GM19035 (cell line): Measurements from ENCODE around the gene TLCD1.
"Not testable (repeated sequence)": the region's sequence is repeated elsewhere in the genome, so short reads cannot be mapped to it uniquely, and the experiment has no call there.

Experiments used
- ATAC-seq: cut with Tn5 transposase; IDR thresholded peaks from one replicate; pipeline ENCODE4 v1.9.1; 2021; ENCODE audit not compliant: unreplicated experiment

Gene TLCD1

GRCh38 chr17:28747051-28747691 lies 21.1 kb upstream of the TLCD1 start:
- no peak for ATAC-seq

GRCh38 chr17:28746611-28747050 lies 20.6 kb upstream of the TLCD1 start:
- no peak for ATAC-seq

DNA sequence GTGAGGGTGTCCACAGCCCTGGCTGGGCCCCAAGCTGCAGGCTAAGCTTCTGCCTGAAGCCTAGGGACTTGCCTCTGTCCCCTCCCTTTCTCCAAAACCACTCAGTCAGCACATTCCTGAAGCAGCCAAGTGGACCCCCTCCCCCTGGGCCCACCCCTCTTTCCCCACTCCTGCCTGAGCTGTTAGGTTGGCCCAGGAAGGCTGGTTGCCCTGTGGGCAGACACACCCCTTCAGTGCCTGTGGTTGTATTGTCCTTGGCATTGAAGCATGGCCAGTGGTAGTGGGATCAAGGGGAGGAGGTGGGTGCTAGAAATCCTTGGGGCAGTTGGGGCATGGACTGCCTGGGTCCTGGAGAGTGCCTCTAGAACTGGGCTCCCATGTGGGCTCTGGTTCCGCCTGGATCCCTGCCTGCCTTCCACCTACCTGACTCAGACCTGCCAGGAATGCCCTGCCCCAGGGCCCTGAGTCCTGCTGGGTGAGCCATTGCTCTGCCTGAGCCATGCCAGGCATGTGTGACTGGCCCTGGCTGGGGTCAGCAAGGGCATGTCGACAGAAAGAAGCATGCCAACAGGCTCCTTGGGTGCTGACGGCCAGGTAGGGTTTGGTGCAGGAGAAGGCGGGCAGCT lies 19.9 kb upstream of the TLCD1 start:
- ATAC-seq: no peak

DNA sequence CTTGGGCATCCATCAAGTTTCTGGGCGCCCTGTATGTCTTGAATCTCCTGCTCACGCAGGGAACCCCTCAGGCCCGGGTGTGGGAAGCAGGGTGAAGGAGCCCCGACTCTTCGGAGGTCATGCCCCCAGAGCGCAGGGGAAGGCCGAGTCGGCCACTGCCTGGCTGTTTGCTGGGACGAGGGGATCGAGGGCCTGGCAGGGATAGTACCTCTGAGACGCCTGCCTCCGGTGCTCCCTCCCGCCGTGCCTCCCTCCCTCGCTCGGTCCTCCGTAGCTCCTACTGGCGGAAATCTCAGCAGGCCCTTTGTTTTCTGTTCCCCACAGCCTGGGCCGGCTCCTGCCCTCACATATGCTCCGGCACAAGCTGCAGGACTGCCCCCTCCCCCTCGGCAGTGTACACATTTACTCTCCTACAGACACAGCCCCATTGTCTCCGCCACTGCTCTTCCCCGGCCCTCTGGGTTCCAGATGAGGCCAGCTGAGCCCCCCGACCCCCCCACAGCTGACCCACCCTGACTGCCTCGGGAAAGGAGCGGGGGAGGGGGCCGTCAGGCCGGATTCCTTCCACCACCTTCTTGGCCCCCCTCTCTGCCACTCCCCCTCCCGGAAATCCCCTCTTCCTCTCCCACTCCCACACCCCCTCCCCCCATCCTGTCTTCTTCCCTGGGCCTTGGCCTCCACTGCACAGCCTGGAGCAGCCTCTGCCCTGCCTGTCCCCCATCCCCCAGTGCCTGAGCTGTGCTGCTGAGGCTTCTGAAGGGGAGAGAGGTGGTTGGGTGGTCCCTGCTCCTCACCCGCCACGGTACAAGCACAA lies 19.1 kb upstream of the TLCD1 start:
- no peak for ATAC-seq

GRCh38 chr17:28744104-28744971 lies 18.3 kb upstream of the TLCD1 start:
- peak; percentile 33 for ATAC-seq

DNA sequence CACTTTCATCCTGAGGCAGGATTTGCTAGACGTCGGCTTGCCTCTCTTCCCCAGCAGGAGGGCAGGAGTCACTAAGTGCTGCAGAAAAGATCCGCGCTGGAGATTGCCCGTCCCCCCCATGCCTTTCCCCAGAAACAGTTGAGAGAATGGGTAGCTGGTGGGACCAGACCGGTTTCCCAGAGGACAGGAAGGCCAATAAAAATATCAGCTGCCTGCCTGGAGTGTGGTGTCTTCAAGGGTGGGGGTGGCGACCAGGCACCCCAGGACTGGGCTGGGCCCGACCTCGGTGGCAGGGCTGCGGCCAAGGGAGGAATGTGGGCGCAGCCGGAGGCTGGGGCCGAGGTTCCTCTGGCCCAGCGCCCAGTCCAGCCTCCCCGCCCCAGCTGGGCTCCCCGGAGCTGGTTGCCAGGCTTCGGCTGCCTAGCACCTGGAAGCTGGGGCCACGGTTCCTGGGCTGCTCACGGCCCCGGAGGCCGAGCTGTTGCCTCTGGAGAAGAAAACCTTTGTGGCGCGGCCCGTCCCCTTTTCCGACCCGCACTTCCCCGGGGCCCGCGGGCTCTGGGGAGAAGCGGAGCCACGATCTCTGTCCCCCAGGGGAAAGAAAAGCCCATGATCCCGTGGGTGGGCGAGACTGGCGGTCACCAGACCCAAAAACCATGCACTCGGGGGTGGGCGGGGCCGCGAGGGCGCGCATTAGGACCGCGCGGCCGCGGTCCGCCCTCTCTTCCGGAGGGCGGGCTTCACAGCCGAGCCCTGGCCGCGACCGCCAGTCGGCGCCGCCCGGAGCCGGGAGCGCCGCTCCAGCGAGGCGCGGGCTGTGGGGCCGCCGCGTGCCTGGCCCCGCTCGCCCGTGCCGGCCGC lies 17.4 kb upstream of the TLCD1 start, which contains the start of gene TRAF4:
Gene TRAF4, plus strand, starts transcription at position 769 of the 861 bp plus-strand sequence. CDS start 102 bp downstream, outside the sequence.
- peak; percentile 67 for ATAC-seq

- ATAC-seq: no peak
Measured at GRCh38 chr17:28741358-28742349, 15.6 kb upstream of the TLCD1 start.

- no peak for ATAC-seq
Measured at GRCh38 chr17:28740406-28741357, 14.6 kb upstream of the TLCD1 start.

DNA sequence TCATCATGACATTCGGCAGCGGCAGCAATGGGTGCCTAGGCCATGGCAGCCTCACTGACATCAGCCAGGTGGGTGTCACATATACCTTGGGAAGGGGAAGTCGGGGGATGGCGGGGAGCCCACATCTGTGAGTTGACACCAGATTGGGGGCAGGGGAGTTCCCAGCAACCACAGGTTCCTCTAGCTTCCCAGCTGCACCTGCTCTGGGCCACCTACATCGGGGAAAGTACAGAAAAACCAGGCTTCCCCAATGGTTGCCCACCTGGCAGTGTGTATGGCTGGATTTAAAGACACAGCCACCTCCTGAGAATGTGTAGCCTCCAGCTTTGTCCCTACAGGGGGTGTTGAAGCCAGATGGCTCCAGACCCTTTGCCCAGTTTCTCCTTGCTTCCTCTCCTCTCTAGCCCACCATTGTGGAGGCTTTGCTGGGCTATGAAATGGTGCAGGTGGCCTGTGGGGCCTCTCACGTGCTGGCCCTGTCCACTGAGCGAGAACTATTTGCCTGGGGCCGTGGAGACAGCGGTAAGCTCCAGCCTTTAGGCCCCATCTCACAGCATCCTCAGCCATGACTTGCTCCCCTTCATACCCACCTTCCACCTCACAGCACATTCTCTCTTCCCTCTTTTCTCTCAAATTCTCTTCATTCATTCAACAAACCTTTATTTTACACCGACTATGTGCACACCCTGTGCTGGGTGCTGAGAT lies 12.8 kb upstream of the TLCD1 start:
- ATAC-seq: no peak

GRCh38 chr17:28737770-28738679 lies 12.0 kb upstream of the TLCD1 start:
- peak; percentile 66 for ATAC-seq

DNA sequence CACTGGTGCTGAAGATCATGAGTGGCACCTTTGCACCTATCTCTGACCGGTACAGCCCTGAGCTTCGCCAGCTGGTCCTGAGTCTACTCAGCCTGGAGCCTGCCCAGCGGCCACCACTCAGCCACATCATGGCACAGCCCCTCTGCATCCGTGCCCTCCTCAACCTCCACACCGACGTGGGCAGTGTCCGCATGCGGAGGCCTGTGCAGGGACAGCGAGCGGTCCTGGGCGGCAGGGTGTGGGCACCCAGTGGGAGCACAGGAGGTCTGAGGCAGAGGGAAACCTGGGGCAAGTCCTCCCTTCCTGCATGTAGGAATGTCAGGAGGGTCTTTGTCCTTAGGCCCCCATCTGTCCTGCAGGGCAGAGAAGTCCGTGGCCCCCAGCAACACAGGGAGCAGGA lies 11.3 kb upstream of the TLCD1 start:
- no peak for ATAC-seq

DNA sequence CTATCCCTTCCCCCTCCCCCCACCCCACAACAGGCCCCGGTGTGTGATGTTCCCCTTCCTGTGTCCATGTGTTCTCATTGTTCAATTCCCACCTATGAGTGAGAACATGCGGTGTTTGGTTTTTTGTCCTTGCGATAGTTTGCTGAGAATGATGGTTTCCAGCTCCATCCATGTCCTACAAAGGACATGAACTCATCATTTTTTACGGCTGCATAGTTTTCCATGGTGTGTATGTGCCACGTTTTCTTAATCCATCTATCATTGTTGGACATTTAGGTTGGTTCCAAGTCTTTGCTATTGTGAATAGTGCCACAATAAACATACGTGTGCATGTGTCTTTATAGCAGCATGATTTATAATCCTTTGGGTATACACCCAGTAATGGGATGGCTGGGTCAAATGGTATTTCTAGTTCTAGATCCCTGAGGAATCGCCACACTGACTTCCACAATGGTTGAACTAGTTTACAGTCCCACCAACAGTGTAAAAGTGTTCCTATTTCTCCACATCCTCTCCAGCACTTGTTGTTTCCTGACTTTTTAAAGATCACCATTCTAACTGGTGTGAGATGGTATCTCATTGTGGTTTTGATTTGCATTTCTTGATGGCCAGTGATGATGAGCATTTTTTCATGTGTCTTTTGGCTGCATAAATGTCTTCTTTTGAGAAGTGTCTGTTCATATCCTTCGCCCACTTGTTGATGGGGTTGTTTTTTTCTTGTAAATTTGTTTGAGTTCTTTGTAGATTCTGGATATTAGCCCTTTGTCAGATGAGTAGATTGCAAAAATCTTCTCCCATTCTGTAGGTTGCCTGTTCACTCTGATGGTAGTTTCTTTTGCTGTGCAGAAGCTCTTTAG lies 10.1 kb upstream of the TLCD1 start:
- not testable (repeated sequence) for ATAC-seq

DNA sequence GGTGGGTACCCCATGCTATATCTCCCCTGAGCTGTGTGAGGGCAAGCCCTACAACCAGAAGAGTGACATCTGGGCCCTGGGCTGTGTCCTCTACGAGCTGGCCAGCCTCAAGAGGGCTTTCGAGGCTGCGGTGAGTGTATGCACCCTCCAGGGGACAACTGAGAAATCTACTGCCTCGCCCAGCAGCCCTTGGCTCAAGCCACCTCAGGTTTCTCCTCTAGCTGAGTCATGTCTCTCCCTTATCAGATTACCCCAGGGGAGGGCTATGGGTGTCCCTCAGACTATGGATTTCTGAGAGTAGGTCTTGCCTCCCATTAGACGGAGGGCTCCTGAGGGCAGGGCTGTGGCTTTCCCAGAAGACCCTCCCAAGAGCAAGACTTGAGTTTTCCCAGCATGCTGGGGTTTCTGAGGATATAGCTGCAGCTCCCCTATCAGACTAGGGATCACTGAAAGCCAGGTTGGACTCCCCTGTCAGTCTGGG lies 9.2 kb upstream of the TLCD1 start:
- no peak for ATAC-seq

DNA sequence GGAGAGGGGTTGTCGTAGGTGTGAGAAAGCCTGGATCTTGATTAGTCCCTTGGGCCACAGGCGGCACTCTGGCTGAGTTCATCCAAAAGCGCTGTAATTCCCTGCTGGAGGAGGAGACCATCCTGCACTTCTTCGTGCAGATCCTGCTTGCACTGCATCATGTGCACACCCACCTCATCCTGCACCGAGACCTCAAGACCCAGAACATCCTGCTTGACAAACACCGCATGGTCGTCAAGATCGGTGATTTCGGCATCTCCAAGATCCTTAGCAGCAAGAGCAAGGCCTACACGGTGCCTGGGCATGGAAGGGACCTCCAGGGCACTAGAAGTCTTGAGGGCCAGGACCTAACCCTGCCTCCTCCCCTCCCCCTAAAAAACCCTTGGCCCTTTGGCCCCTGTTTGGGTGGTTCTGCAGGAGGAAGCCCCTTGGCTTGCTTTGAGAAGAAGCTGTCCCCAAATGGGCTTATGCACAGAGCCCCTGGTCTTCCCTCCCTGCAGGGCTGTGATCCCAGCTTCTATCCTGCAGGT lies 8.7 kb upstream of the TLCD1 start:
- no peak for ATAC-seq

- ATAC-seq: no peak
Measured at GRCh38 chr17:28733346-28733745, 7.3 kb upstream of the TLCD1 start.
